PC-9 (cell line): ENCODE results near the gene CLEC1A.

Experiments
- CTCF ChIP-seq: fragments of 200-600 bp; sonication (generic); conservative IDR thresholded peaks from 2 replicates; pipeline ENCODE4 v1.6.1; 2017; ENCODE audit warnings: mixed run types, antibody characterized with exemption, mild to moderate bottlenecking, moderate library complexity
- EZH2 ChIP-seq: fragments of 200-600 bp; sonication (generic); IDR thresholded peaks from 2 replicates; pipeline ENCODE4 v1.8.0; 2017; ENCODE audit warnings: antibody characterized with exemption, low read depth

- TF ChIP-seq EZH2, result no peak
- no peak for TF ChIP-seq CTCF
Observed at GRCh38 chr12:10147714-10148403, 49.1 kb upstream of the CLEC1A start.
